Bone marrow (tissue), 2 donors: ENCODE data around the gene PTPN21.

ENCODE experiments used
- DNase-seq, 2 donors: peaks; one replicate each; lab custom pipeline; 2025; lab: John Stamatoyannopoulos, UW

Gene PTPN21

DNA sequence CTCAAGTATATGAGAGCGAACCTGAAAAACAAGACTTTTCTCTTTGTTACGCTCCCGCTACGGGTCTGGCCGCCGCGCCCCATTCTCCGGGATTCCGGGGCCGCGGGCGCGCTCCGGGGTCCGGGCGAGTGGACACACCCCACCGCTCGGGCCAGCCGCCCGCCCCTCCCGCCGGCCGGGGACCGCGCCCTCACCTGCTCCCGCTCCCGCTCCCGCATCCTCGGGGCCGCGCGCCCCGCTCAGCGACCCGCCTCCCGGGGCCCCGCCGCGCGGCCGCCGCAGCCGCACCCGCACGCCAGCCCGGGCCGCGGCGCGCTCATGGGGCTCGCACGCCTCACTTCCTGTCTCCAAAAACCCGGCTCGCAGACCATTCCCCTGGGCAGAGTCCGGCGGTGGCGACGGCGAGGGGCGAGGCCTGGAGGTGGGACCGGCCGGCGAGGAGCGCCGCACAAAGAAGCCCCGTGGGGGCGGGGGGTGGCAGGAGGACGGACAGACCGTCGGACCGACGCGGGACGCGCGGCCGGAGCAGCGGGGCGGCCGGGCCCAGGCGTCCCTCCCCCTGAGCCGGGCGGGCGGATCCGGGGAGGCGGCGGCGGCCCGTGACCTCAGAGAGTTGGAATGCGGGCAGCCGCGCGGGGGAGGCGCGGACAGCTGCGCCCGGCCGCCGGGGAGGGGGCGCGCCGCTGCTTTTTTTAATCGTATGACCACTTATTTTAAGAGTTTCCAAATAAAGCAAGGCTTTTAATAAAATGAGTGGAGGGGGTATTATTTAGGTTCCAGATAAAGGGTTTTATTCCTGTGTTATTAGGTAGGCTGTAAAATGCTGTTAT, at the start of gene PTPN21:
TSS of gene PTPN21 (minus strand) at position 551 of the 830 bp plus-strand sequence. CDS start 4,590 bp downstream, outside the sequence.
- DNase-seq: no peak

DNA sequence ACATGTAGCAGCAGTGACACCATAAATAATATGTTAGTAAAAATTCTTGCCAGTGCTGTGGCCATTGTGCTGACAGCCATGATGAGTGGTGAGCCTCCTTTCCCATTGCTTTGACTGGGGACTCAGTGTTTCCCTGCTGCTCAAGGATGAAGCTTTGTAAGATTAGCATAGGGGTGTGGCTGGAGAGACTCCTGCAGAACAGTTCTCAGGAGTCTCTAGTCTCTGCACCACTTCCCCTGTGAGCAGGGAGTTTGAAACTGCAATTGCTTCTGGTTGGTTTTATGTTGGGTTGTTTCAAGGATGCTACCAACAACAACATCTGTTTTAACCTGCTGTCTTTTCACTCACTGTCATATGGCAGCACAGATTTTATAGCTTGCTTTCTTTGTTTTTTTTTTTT, 49.4 kb upstream of the PTPN21 start:
- no peak for DNase-seq

DNA sequence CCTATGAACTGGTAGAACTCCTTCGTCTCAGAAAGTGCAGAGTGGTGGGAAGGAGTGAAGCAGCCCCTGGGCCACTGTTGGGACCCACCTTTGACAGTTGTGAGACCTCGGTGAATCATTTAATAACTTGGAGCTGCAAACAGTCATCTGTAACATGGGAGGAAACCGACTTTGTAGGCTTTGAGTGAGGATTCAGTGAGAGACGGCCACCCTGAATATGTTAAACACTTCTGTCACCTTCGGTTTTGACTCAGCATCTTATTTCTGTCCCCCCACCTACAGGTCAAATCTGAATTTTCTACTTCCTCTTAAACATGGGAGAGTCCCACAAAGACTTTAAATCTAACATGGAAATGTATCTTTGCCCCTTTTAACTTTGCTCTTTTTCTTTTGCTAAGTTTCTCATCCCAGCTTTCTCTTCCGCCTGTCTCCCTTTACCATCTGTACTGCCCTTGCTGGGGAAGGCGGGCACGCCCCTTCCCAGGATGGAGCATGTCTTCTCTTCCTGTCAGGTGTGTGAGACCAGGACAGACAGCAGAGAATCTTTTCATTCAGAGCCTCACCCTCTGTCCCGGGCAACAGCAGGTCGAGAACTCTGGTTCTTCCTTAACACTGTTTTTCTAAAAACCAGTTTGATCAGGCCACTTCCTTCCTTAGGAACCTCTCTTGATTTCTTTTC, 45.1 kb upstream of the PTPN21 start:
- no peak for DNase-seq

DNA sequence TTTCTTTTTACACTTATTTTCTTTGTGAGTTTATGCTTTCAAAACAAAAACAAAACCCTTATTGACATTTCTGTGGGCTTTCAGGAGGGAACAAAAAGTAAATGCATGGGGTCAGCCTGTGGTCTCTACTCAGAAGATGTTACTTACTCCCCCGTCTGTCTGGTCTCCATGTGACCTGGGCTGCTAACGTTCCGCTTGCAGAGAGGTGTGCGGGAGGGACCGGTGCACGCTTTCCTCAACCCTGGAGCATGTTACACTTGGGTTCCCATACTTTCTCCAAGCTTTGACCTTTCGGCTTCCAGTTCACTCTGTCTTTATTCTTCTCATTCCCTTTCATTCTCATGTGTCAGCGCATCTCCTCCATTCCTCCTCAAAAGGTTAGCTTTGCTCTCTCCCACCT, 44.5 kb upstream of the PTPN21 start:
- DNase-seq: no peak

DNA sequence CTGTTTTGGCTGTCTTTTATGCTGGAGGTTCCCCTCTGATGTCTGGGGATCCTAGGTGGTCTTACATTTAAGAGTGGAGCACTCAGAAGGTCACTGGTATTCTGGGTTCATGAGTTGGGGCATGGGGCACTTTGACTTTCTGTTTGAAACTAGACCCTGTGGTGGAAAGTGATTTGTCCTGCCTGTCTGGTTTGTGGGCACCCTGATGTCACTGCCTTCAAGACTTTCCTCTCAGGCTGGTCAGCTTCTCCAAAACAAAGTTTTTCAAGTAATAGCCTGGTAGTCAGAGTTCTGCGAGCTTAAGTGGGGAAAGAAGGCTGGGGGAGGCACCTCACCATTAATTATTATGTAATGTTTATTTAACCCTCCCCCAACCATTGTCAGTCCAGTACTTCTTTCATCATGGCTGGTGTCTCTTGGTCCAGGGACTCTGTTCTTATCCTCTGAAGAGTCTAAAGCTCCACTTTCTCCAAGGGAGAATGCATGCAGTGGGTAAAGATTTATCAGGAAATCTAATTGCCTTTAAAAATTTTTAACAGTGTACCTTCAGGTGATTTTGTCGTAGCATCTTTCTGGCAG, 43.4 kb upstream of the PTPN21 start:
- no peak for DNase-seq

DNA sequence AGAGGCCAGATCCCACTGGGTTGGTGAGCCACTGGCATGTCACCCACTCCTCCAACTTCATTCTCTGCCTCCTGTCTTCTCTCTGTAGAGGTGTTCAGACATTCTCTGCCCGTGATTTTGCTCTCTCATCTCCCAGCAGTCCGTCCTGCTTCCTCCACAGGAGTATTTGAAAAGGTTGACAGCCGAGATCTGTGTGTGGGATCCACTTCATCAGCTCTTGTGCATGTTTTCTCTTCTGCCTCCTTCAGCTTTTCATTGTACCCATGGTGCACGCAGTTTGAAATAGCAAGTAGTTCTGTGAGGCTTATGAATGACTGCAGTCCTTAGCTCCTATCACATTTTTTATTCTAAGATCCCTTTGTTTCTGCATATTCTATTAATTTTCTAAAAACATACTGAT, 42.8 kb upstream of the PTPN21 start:
- no peak for DNase-seq

DNA sequence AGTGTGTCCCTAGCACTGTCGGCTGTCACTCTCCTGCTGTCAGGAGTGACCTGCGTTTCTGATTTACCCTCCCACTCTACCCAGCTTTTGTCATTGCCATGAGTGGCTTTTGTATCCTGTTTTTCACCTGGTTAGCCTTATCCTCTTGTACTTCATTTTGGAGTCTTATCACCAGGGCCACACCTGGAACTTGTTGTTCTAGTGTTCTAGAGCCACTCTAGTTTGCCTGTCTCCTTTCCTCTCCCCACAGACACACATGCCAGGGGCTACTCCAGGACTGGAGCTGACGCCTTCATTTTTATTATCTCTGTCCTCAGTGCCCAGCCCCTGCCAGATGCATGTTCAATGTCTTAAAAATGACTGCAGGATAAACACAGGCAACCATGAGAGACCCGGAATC, 42.2 kb upstream of the PTPN21 start:
- no peak for DNase-seq

DNA sequence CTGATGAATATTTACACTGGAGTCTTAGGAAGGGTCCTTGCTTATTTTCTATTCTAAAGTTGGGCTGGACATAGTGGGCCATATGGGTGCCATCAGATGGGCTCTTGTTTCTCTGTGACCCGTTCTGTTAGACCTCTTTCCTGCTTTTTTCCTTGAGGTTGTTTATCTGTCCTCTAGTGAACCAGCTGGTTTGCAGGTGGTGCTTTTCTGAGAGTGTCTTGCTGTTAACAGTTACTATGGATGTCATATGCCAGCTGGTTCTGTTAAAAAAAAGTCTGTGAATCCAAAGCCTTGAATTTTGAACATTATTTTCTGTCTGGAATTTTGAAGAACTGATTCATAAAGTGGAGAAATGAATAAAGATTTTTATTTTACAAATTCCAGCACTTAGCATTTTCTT, 37.2 kb upstream of the PTPN21 start:
- no peak for DNase-seq

DNA sequence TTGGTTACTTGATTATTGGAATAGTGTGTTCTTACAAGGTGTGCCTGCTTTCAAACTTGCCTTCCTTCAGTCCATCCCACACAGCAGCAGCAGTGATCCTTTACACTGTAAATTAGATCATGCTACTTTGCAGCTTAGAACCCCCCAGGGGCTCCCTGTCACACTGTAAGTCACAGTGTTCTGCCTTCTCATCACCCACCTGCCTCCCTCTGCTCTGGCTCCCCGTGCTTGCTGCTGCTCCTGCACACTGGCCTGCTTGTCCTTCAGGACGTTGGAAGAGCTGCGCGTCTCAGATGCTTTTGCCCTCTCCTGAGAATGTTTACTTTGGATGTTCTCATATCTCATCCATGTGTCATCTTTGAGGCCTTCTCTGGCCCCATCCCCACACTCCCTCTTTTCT, 35.4 kb upstream of the PTPN21 start:
- no peak for DNase-seq

DNA sequence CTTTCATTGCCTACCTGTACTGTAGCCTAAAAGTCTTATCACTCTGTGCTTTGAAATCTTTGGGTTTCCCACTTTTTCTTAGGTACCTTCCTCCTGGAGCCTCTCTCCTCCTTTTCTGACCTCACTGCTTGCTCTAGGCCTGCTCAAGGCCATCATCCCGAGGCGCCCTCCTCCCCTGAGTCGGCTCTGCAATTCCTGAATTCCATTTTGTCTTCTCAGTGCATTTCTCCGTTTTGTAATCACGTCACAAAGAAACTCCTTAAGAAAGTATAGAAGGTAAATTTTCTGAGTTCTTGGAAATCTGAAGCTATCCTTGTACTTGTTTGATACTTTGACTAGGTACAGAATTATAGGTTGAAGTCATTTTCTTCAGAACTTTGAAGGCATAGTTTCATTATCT, 33.3 kb upstream of the PTPN21 start:
- DNase-seq: no peak

DNA sequence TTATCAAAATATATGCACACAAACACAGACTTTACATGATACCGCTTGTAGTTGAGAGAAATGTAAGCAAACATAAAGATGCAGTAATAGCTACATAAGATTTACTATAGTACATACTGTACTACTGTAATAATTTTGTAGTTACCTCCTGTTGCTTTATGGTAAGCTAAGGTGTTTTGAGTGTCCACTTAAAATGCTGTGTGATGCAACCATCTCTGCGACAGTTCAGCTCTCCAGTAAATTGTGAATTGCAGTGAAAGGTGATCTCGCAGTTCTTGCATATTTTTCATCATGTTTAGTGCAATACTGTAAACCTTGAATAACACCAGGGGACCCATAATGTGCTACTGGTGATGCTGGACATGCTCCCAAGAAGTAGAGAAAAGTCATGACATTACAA, 29.6 kb upstream of the PTPN21 start:
- DNase-seq: no peak

DNA sequence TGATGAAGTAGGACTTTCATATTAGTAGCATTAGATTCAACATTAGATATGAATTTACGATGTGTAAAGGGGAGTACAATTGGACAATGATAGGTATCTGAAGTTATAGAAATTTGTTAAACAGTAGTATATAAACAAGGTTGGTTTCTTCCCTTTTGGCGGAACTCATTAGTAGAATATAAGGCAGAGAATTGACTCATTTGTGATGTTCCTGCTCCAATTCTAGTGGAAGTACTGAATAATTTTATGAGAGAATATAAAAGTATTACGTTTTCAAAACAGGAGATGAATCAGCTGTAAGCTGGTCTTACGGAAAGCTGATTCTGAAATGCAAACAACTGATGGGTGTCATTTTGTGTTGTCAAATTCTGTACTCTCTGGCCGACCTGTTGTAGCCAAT, 21.4 kb upstream of the PTPN21 start:
- DNase-seq: no peak

DNA sequence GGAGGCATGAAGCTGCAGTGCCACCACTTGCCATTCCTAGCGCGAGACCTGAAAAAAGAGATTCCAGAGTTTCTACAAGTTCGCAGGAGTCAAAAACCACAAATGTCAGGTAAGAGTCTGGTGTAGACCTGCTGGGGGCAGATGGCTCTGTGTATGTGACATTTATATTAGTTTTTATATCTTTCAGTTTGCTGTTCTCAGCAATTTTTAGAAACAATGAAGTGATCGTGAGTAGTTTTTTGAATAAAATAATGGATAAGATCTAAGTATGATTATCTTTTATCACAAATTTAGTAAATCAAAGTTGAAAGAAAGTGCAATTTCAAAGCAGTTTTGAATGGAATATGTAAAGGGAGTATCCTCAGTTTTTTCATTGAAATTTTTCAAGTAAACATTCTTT, 17.3 kb upstream of the PTPN21 start:
- DNase-seq: no peak

DNA sequence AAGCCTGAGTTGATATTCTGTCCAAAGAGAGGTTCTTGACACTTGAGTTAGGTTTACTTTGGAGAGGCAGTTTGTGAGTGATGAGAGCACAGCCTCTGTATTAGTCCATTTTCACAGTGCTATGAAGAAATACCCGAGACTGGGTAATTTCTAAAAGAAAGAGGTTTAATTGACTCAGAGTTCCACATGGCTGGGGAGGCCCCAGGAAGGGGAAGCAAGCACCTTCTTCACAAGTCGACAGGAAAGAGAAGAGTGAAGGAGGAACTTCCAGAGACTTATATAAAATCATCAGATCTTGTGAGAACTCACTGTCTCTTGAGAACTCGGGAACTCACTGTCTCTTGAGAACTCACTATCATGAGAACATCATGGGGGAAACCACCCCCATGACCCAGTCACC, 13.4 kb upstream of the PTPN21 start:
- DNase-seq: no peak

DNA sequence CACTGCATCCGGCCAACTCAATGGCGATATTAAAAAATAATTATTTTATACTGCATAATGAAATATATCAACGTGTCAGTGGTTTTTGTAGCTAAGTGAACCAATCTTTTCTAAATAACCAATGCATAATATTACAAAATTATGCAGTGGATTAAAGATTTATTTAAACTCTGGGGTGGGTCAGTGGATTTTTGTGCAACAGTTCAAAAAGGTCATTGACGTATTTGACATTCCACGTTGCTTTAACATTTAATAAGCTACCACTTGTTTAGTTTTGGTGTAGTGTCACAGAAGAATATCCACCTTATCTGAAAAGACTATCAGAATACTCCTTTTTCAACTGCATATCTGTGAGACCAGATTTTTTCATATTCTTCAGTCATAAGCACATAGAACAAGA, 10.6 kb upstream of the PTPN21 start:
- no peak for DNase-seq

DNA sequence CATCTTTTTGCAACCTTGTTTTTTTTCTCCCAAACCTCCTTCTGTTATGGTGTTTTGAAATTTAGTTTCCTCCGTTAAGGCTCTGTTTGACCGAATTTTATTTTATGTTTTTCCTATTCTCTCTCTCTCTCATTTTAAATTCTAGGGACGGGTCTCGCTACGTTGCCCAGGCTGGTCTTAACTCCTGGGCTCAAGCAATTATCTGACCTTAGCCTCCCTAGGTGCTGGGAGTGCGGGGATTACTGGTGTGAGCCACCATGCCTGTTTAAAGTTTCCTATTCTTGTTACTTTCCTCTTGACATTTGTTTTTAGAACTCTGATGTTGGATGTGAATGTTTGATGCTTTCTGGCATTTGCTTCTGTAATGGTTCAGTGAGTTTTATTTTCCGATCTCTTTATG, 9.0 kb upstream of the PTPN21 start:
- DNase-seq: no peak

DNA sequence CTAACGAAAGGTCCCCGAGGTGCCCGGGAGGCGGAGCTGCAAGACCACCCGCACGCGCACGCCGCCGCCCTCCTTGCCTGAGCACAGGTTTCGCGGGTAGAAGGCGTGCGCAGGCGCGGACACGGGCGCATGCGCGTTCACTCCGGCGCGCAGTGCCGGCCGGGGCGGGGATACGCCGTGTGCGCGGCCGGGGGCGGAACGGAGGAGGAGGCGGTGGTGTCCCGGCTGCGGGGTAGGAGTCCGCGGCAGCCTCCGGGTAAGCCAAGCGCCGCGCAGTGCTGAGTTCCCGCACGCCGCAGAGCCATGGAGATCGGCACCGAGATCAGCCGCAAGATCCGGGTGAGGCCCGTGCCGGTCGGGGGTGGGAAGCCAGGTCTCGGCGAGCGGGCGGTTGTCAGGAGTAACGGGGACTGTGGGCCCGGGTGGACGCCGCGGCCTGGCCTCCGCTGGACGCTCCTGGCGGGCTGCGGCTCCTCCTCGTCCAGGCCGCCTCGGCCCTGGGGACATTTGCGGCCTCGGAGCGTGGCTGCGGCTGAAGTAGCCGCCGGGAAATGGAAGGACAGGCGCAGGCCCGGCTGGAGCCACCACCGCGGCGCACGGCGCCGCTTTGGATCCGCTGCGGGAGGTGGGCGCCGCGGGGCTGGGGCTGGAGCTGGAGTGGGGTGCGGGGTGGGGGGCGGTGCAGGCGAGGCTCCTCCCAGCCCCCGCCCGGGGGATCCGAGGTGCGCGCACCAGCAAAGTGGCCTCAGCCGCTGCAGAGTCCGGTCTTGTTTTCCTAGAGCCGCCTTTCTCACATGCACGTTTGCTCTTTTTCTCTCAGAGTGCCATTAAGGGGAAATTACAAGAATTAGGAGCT, 8.3 kb upstream of the PTPN21 start, which contains the start of gene ZC3H14:
TSS of gene ZC3H14 (plus strand) at position 207 of the 856 bp plus-strand sequence. CDS start at position 304, 97 bp downstream.
- peak; percentile 54 to 73 for DNase-seq

DNA sequence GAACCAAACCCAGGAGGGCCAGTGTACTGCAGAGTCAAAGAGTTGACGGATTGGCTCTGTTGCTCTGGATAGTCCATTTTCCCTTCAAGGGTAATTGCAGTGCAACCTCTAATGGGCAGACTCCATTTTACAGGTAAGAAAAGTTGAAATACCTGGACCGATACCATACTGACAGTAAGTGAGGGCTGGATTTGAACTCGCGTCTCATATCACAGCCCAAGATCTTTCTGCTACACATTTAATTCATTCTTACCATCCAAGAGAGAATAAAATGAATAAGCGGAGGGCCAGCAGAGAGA, 7.7 kb upstream of the PTPN21 start:
- DNase-seq: no peak

DNA sequence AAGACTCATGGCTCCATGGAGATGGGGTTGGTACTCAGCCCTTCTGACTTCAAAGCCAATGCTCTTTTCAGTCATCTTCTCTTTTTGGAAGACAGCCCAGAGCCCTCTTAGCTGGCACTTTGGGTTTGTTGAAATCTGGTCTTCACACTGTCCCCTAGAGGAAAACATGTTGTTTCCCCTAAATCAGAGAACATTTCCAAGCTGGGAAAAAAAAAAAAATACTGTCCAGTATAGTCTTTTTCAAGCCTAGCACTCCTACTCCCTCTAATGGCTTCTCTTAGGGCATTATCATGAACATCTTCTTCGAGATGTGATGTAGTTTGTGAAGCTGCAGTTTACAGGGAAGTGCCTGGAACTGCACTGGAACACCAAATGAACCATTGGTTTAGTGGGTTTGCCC, 5.0 kb upstream of the PTPN21 start:
- DNase-seq: no peak

DNA sequence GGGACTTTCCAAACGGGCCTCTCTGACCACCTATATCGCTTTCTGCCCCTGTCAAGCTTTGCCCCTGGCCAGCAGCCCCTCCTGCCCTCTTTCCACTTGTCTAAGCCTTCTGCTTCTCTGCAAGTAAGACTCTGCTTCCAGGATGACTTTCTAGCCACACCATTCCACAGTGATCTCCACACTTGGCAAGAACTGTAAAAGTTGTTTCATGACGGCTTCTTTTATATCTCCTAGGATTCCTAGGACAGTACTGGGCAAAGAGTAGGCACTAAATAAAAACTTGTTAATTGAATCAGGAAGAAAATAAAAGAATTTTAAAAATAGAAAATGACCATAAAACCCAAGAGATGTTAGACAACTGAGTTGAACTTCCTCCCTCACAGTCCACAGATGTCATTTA, 1.8 kb upstream of the PTPN21 start:
- no peak for DNase-seq

DNA sequence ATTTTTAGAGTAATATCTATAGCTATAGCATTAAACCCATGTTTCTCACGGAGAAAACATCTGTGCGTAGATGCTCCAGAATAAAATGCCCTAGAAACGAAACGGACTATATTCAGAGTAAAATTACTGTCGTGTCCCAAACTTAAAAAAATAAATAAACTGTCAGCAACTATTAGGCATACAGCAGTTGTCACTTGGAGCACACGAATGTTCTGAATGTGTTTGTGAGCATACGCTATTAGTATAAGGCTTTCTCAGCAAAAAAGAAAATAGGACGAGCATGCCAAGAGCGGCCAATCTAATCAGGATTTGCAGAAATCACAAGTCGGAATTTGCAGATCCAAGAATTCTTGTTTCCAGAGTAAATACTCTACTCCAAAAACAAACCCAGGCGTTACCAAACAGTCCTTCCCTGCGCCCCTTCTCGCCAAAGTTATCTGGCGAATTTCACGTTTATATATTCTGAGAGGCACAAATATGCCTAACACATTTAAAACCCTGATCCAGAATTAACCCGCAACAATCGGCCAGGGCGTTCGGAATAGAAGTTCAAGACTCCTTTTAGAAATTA, 836 bp downstream of the PTPN21 start:
- no peak for DNase-seq

DNA sequence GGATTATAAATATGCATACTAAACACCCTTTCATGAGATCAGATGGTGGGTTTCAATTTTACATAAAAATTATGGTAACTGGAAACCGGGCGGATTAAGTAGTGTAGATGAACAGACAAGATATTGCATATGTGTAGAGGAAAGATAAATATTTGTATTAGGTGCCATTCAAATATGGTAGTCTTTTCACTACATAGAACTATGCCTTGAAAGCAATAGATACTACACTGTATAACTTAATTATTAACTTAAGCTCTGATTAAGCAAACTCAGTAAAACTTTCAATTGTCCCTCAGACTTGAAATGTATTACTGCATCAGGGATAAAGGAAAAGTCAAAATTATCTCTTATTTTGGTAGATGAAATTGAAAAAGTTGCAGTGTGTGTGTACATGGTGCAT, 1.9 kb downstream of the PTPN21 start:
- DNase-seq: no peak
